Thyroid gland (tissue), 4 donors: Measurements from ENCODE around the gene RELL1. TPM values are rescaled to one million over a fixed set of nuclear protein-coding genes. Genes with fewer than 3 reads are reported as not detected.

ENCODE experiments used
- DNase-seq, 2 donors: peaks; one replicate each; pipeline ENCODE4 v3.0.0-alpha.2; 2019
- H3K27ac ChIP-seq, 3 donors: fragments of 200-600 bp; sonication (generic); 1 replicate in 2 of 3; 2 replicates in 1 of 3; pipeline ENCODE4 v1.5.1; 2016 to 2019; ENCODE audit warnings: mild to moderate bottlenecking in 1 of 3, moderate library complexity in 1 of 3
- H3K27me3 ChIP-seq: fragments of 200-600 bp; sonication (generic); one replicate; pipeline ENCODE4 v1.5.1; 2019
- H3K36me3 ChIP-seq, 2 donors: fragments of 200-600 bp; sonication (generic); one replicate each; pipeline ENCODE4 v1.5.1; 2016 to 2019
- H3K4me1 ChIP-seq, 2 donors: fragments of 200-600 bp; sonication (generic); one replicate each; pipeline ENCODE4 v1.5.1; 2017 to 2019
- H3K4me3 ChIP-seq, 3 donors: fragments of 200-600 bp; sonication (generic); replicated peaks in 1 of 3; 1 replicate in 2 of 3; 2 replicates in 1 of 3; pipeline ENCODE4 v1.5.1; 2016; ENCODE audit warnings: mild to moderate bottlenecking in 1 of 3
- H3K9me3 ChIP-seq: fragments of 200-600 bp; sonication (generic); one replicate; pipeline ENCODE4 v1.5.1; 2017
- CTCF ChIP-seq, 6 experiments: fragments of 200-600 bp in 3 of 6; fragments of 450-650 bp in 3 of 6; sonication (generic) in 3 of 6; IDR thresholded peaks; one replicate each; pipeline ENCODE4 v1.5.1; 2016 to 2019; ENCODE audit warnings: antibody characterized with exemption in 6 of 6, mild to moderate bottlenecking in 2 of 6, inconsistent platforms in 1 of 6, moderate library complexity in 1 of 6
- POLR2A ChIP-seq, 2 donors: fragments of 450-650 bp; IDR thresholded peaks; one replicate each; pipeline ENCODE4 v1.6.1; 2017; ENCODE audit warnings: antibody characterized with exemption in 2 of 2, mild to moderate bottlenecking in 2 of 2, moderate library complexity in 1 of 2
- WGBS, 2 donors: methylation state at CpG; one replicate each; pipeline ENCODE4 v1.1.5; 2017; 5-methylcytosine and 5-hydroxymethylcytosine counted together
- intact Hi-C: fragments of 100-400 bp; cut with DNase I; formaldehyde crosslinking; loops from one replicate; pipeline ENCODE4 v1.15.1; 2023
- total RNA-seq, 4 donors: library from RNA; depleted of rRNA; stranded (reverse); fragments of >200 nt; gene quantifications; one replicate each; pipeline ENCODE4 v1.2.3, GENCODE V29; 2016

RELL1 gene
- 100 to 1,000 TPM; 105 to 123 (median 116) TPM for total RNA-seq

- Histone ChIP-seq H3K4me1 (peaks cover 20 to 33% of the 10 kb centered on the region in 2 donors), H3K27me3 (no peaks in the 10 kb centered on the region), H3K9me3 (no peaks in the 10 kb centered on the region), H3K27ac (peak within 1 kb of the TSS; percentile 82 to 94 (median 93)), H3K36me3 (peaks cover 0 to 3% of the 10 kb centered on the region in 2 donors), H3K4me3 (peak within 1 kb of the TSS; percentile 11 to 85 (median 74))
- peak; percentile 99 for DNase-seq
- TF ChIP-seq CTCF (IDR thresholded peaks at IDR 0.05) (no peak), POLR2A (IDR thresholded peaks at IDR 0.05) (peak in 1 of 2 donors; percentile 2)
- WGBS, 2 donors: 1 to 2% methylated on average over 40 to 41 of the region's 58 CpGs
- intact Hi-C loops: loop anchor here (10.0 kb wide), 1 partner anchor 82 kb away; no protein-coding TSS in a partner anchor
Measured at GRCh38 chr4:37686373-37687193, at the start of gene RELL1. RELL1 (minus strand) TSS chr4:37686376; CDS start chr4:37686287, 89 bp downstream.

- no peaks in the 10 kb centered on the region for H3K36me3 ChIP-seq
- H3K27ac ChIP-seq: no peak overlapping the region
- TF ChIP-seq POLR2A (IDR thresholded peaks at IDR 0.05) (no peak), CTCF (IDR thresholded peaks at IDR 0.05) (no peak)
- H3K4me3 ChIP-seq: no peak overlapping the region
- intact Hi-C loops: no loop called here
- WGBS, 2 donors: 84 to 94% methylated on average over 5 of the region's 5 CpGs
- no peaks in the 10 kb centered on the region for H3K9me3 ChIP-seq
- no peak for DNase-seq
- H3K27me3 ChIP-seq: no peaks in the 10 kb centered on the region
- no peaks in the 10 kb centered on the region for H3K4me1 ChIP-seq
Measured at GRCh38 chr4:37735578-37735977, 49.4 kb upstream of the RELL1 start.

GRCh38 chr4:37734989-37735388 is 48.8 kb upstream of the RELL1 start:
- Histone ChIP-seq H3K27me3 (no peaks in the 10 kb centered on the region), H3K27ac (no peak overlapping the region), H3K36me3 (no peaks in the 10 kb centered on the region), H3K4me3 (no peak overlapping the region), H3K4me1 (no peaks in the 10 kb centered on the region), H3K9me3 (no peaks in the 10 kb centered on the region)
- TF ChIP-seq CTCF (IDR thresholded peaks at IDR 0.05) (no peak), POLR2A (IDR thresholded peaks at IDR 0.05) (no peak)
- intact Hi-C loops: no loop called here
- 93 to 99% methylated on average over 3 of the region's 3 CpGs for WGBS, 2 donors
- no peak for DNase-seq

GRCh38 chr4:37733240-37733867 is 47.2 kb upstream of the RELL1 start:
- Histone ChIP-seq H3K27me3 (no peaks in the 10 kb centered on the region), H3K9me3 (no peaks in the 10 kb centered on the region), H3K27ac (no peak overlapping the region), H3K4me1 (no peaks in the 10 kb centered on the region), H3K4me3 (no peak overlapping the region), H3K36me3 (no peaks in the 10 kb centered on the region)
- 76% methylated on average over 6 of the region's 6 CpGs for WGBS, 2 donors
- DNase-seq: no peak
- no peak for TF ChIP-seq POLR2A (IDR thresholded peaks at IDR 0.05)
- TF ChIP-seq CTCF (IDR thresholded peaks at IDR 0.05): no peak
- intact Hi-C loops: no loop called here
